Jurkat, Clone E6-1 (cell line): ENCODE measurements around the gene NDUFB8. TPM values are rescaled to one million over a fixed set of nuclear protein-coding genes. Genes with fewer than 3 reads are reported as not detected.
"Not testable (repeated sequence)": the region's sequence is repeated elsewhere in the genome, so short reads cannot be mapped to it uniquely, and the experiment has no call there.

Experiments
- DNase-seq: peaks from one replicate; pipeline ENCODE4 v3.0.0-alpha.2; 2011; ENCODE audit warnings: low read depth, low spot score
- H3K4me3 ChIP-seq: 2 replicates; pipeline ENCODE4 v1.5.1; 2011; ENCODE audit warnings: mild to moderate bottlenecking, low read length, control low read depth, moderate library complexity
- polyA plus RNA-seq: library from polyadenylated mRNA; unstranded; fragments of >200 nt; gene quantifications from one replicate; pipeline ENCODE4 v1.2.1, GENCODE V29; 2012; ENCODE audit warnings: missing spikeins; ENCODE audit not compliant: insufficient read length, insufficient read depth

NDUFB8 gene
- polyA plus RNA-seq, result 172 TPM

- no peak for DNase-seq
- peak within 1 kb of the TSS; percentile 80 for H3K4me3 ChIP-seq
These were observed at the start of gene NDUFB8 for GRCh38 chr10:100529475-100530298. TSS of gene NDUFB8 (minus strand) at chr10:100529871. CDS start at chr10:100529851, 20 bp downstream.

GRCh38 chr10:100576282-100576635 lies 46.6 kb upstream of the NDUFB8 start:
- no peak for DNase-seq
- no peak overlapping the region for H3K4me3 ChIP-seq

GRCh38 chr10:100575585-100576281 lies 46.1 kb upstream of the NDUFB8 start:
- no peak for DNase-seq
- H3K4me3 ChIP-seq, result no peak overlapping the region

- not testable (repeated sequence) for DNase-seq, H3K4me3 ChIP-seq
These were observed 45.5 kb upstream of the NDUFB8 start for GRCh38 chr10:100575146-100575545.

- no peak overlapping the region for H3K4me3 ChIP-seq
- DNase-seq, result no peak
These were observed 41.6 kb upstream of the NDUFB8 start for GRCh38 chr10:100571084-100571856.

GRCh38 chr10:100570506-100570905 lies 40.8 kb upstream of the NDUFB8 start:
- H3K4me3 ChIP-seq, result no peak overlapping the region
- no peak for DNase-seq

- no peak for DNase-seq
- no peak overlapping the region for H3K4me3 ChIP-seq
These were observed 40.2 kb upstream of the NDUFB8 start for GRCh38 chr10:100569687-100570481.

GRCh38 chr10:100568912-100569311 lies 39.2 kb upstream of the NDUFB8 start:
- H3K4me3 ChIP-seq, result no peak overlapping the region
- DNase-seq, result no peak

- no peak overlapping the region for H3K4me3 ChIP-seq
- no peak for DNase-seq
These were observed 38.2 kb upstream of the NDUFB8 start for GRCh38 chr10:100567826-100568225.

- no peak for DNase-seq
- no peak overlapping the region for H3K4me3 ChIP-seq
These were observed 37.6 kb upstream of the NDUFB8 start for GRCh38 chr10:100567249-100567648.

GRCh38 chr10:100566561-100566960 lies 36.9 kb upstream of the NDUFB8 start:
- no peak for DNase-seq
- H3K4me3 ChIP-seq, result no peak overlapping the region

- peak; percentile 62 for DNase-seq
- no peak overlapping the region for H3K4me3 ChIP-seq
These were observed 35.7 kb upstream of the NDUFB8 start for GRCh38 chr10:100565206-100565985.

- DNase-seq, result no peak
- H3K4me3 ChIP-seq, result no peak overlapping the region
These were observed 32.5 kb upstream of the NDUFB8 start for GRCh38 chr10:100562008-100562672.

GRCh38 chr10:100561005-100561404 lies 31.3 kb upstream of the NDUFB8 start:
- DNase-seq, result no peak
- H3K4me3 ChIP-seq, result no peak overlapping the region

- no peak overlapping the region for H3K4me3 ChIP-seq
- no peak for DNase-seq
These were observed 30.6 kb upstream of the NDUFB8 start for GRCh38 chr10:100560248-100560647.

GRCh38 chr10:100554902-100555301 lies 25.2 kb upstream of the NDUFB8 start:
- no peak for DNase-seq
- no peak overlapping the region for H3K4me3 ChIP-seq

- no peak for DNase-seq
- H3K4me3 ChIP-seq, result no peak overlapping the region
These were observed 24.3 kb upstream of the NDUFB8 start for GRCh38 chr10:100553929-100554328.

- DNase-seq, result peak; percentile 73
- no peak overlapping the region for H3K4me3 ChIP-seq
These were observed 22.1 kb upstream of the NDUFB8 start for GRCh38 chr10:100551738-100552137.
